ENCODE results near the gene SPTSSB. TPM values are rescaled to one million over a fixed set of nuclear protein-coding genes. Genes with fewer than 3 reads are reported as not detected.

The SPTSSB gene
- total and polyA plus RNA-seq, 2 donors from 2014 or later, result 0.52 to 7.8 TPM

GRCh38 chr3:161413127-161413854, 42.0 kb upstream of the SPTSSB start:
- intact Hi-C loops (cut with DNase I), result no loop called here
- TF ChIP-seq, protein P1, sequence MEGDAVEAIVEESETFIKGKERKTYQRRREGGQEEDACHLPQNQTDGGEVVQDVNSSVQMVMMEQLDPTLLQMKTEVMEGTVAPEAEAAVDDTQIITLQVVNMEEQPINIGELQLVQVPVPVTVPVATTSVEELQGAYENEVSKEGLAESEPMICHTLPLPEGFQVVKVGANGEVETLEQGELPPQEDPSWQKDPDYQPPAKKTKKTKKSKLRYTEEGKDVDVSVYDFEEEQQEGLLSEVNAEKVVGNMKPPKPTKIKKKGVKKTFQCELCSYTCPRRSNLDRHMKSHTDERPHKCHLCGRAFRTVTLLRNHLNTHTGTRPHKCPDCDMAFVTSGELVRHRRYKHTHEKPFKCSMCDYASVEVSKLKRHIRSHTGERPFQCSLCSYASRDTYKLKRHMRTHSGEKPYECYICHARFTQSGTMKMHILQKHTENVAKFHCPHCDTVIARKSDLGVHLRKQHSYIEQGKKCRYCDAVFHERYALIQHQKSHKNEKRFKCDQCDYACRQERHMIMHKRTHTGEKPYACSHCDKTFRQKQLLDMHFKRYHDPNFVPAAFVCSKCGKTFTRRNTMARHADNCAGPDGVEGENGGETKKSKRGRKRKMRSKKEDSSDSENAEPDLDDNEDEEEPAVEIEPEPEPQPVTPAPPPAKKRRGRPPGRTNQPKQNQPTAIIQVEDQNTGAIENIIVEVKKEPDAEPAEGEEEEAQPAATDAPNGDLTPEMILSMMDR (IDR thresholded peaks at IDR 0.05; ENCODE audit: borderline replicate concordance, extremely low read depth, insufficient read depth), result no peak
- H3K36me3 ChIP-seq (ENCODE audit: control insufficient read depth in 2 of 3, insufficient read depth in 3 of 3, low read length in 3 of 3), result no peaks in the 10 kb centered on the region
- H3K4me1 ChIP-seq (ENCODE audit: control insufficient read depth in 2 of 3, insufficient read depth in 2 of 3, low read depth in 1 of 3, low read length in 3 of 3), result peaks cover 0 to 3% (median 0%) of the 10 kb centered on the region in 3 donors
- H3K4me3 ChIP-seq (ENCODE audit: low read length in 3 of 3), result no peak overlapping the region
- FAIRE-seq (no peak), DNase-seq (no peak)
- no peak overlapping the region for H3K27ac ChIP-seq (ENCODE audit: low read depth in 2 of 2, low read length in 2 of 2)
- H3K27me3 ChIP-seq (ENCODE audit: control insufficient read depth, insufficient read depth, low read length), result no peaks in the 10 kb centered on the region
- H3K9me3 ChIP-seq (ENCODE audit: control insufficient read depth in 2 of 3, insufficient read depth in 1 of 3, low read length in 3 of 3), result no peaks in the 10 kb centered on the region
- H3K9ac ChIP-seq (ENCODE audit: low read length in 3 of 3), result no peak overlapping the region

GRCh38 chr3:161412123-161412522, 40.8 kb upstream of the SPTSSB start:
- Histone ChIP-seq H3K27me3 (ENCODE audit: control insufficient read depth, insufficient read depth, low read length) (no peaks in the 10 kb centered on the region), H3K9ac (ENCODE audit: low read length in 3 of 3) (no peak overlapping the region), H3K9me3 (ENCODE audit: control insufficient read depth in 2 of 3, insufficient read depth in 1 of 3, low read length in 3 of 3) (no peaks in the 10 kb centered on the region), H3K4me3 (ENCODE audit: low read length in 3 of 3) (no peak overlapping the region), H3K36me3 (ENCODE audit: control insufficient read depth in 2 of 3, insufficient read depth in 3 of 3, low read length in 3 of 3) (no peaks in the 10 kb centered on the region), H3K27ac (ENCODE audit: low read depth in 2 of 2, low read length in 2 of 2) (no peak overlapping the region), H3K4me1 (ENCODE audit: control insufficient read depth in 2 of 3, insufficient read depth in 2 of 3, low read depth in 1 of 3, low read length in 3 of 3) (peaks cover 0 to 3% (median 0%) of the 10 kb centered on the region in 3 donors)
- FAIRE-seq (no peak), DNase-seq (no peak)
- intact Hi-C loops (cut with DNase I), result no loop called here
- TF ChIP-seq, protein P1 (IDR thresholded peaks at IDR 0.05; ENCODE audit: borderline replicate concordance, extremely low read depth, insufficient read depth), result no peak

- DNase-seq (no peak), FAIRE-seq (no peak)
- no peaks in the 10 kb centered on the region for H3K27me3 ChIP-seq (ENCODE audit: control insufficient read depth, insufficient read depth, low read length)
- no peak overlapping the region for H3K9ac ChIP-seq (ENCODE audit: low read length in 3 of 3)
- intact Hi-C loops (cut with DNase I), result no loop called here
- H3K4me1 ChIP-seq (ENCODE audit: control insufficient read depth in 2 of 3, insufficient read depth in 2 of 3, low read depth in 1 of 3, low read length in 3 of 3), result no peaks in the 10 kb centered on the region
- no peaks in the 10 kb centered on the region for H3K9me3 ChIP-seq (ENCODE audit: control insufficient read depth in 2 of 3, insufficient read depth in 1 of 3, low read length in 3 of 3)
- TF ChIP-seq, protein P1 (IDR thresholded peaks at IDR 0.05; ENCODE audit: borderline replicate concordance, extremely low read depth, insufficient read depth), result no peak
- no peak overlapping the region for H3K4me3 ChIP-seq (ENCODE audit: low read length in 3 of 3)
- H3K36me3 ChIP-seq (ENCODE audit: control insufficient read depth in 2 of 3, insufficient read depth in 3 of 3, low read length in 3 of 3), result no peaks in the 10 kb centered on the region
- H3K27ac ChIP-seq (ENCODE audit: low read depth in 2 of 2, low read length in 2 of 2), result no peak overlapping the region
Observed at GRCh38 chr3:161409858-161410257, 38.5 kb upstream of the SPTSSB start.
